NT2/D1 (cell line): ENCODE data around the gene VTI1A.

Experiments used
- SUZ12 ChIP-seq: IDR thresholded peaks from 2 replicates; pipeline ENCODE4 v1.6.1; 2011; ENCODE audit not compliant: insufficient read length, insufficient read depth; ENCODE audit errors: extremely low read depth
- YY1 ChIP-seq: IDR thresholded peaks from 2 replicates; pipeline ENCODE4 v1.6.1; 2011; ENCODE audit not compliant: insufficient read length, insufficient read depth
- ZNF274 ChIP-seq: IDR thresholded peaks from 2 replicates; pipeline ENCODE4 v1.6.1; 2011; ENCODE audit warnings: mild to moderate bottlenecking, low read depth, low read length

DNA sequence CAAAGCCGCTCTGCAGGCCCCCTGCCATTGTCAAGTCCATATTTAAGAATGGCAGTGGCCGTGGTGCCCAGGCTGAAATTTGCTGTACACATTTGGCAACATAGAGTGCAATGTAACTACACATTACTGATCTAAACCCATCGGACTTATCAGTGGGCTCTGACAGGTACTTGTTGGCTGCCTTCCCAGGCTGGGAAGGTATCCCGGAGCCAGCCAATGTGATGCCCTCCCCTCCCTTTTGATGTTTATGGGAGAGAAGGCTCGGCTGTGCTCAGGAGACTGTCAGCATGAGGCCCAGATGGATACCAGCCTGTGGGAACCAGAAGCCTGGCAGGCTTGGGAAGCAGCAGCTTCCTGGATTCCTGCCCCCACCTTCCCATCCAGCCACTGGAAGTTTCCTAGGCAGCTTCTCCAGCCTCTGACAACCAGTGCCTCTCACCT is 357.0 kb downstream of the VTI1A start:
- TF ChIP-seq ZNF274, result no peak
- TF ChIP-seq YY1, result no peak
- no peak for TF ChIP-seq SUZ12
